DND-41 (cell line): ENCODE measurements around the gene CC2D1B.

Experiments
- EZH2 ChIP-seq: IDR thresholded peaks from 3 replicates; pipeline ENCODE4 v1.6.1; 2012; ENCODE audit warnings: borderline replicate concordance, low read depth, mild to moderate bottlenecking, moderate library complexity, low read length, inconsistent platforms; ENCODE audit not compliant: severe bottlenecking
- TF ChIP-seq, protein P1 (sequence below): IDR thresholded peaks from 2 replicates; pipeline ENCODE4 v1.5.1; 2012; ENCODE audit warnings: borderline replicate concordance, low read length, moderate library complexity, mild to moderate bottlenecking; ENCODE audit not compliant: poor library complexity, severe bottlenecking; ENCODE audit errors: extremely low read depth

DNA sequence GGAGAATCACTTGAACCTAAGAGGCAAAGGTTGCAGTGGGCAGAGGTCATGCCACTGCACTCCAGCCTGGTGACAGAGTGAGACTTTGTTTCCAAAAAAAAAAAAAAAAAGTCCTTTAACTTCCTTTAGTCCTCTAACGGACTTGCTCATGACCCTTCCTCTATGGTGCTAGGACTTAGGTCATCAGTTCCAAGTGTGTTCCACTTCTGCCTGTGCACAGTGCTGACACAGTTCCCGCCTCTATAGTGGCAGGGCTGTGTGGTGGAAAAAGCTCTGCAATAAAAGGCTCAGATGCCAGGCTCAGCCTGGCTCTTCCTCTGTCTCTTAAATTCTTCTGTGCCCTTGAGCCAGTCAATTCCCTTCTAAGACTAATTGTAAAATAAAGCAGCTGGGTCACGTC lies 22.0 kb downstream of the CC2D1B start:
- TF ChIP-seq, protein P1, sequence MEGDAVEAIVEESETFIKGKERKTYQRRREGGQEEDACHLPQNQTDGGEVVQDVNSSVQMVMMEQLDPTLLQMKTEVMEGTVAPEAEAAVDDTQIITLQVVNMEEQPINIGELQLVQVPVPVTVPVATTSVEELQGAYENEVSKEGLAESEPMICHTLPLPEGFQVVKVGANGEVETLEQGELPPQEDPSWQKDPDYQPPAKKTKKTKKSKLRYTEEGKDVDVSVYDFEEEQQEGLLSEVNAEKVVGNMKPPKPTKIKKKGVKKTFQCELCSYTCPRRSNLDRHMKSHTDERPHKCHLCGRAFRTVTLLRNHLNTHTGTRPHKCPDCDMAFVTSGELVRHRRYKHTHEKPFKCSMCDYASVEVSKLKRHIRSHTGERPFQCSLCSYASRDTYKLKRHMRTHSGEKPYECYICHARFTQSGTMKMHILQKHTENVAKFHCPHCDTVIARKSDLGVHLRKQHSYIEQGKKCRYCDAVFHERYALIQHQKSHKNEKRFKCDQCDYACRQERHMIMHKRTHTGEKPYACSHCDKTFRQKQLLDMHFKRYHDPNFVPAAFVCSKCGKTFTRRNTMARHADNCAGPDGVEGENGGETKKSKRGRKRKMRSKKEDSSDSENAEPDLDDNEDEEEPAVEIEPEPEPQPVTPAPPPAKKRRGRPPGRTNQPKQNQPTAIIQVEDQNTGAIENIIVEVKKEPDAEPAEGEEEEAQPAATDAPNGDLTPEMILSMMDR: no peak
- no peak for TF ChIP-seq EZH2
